Vagina (tissue), 2 donors: Measurements from ENCODE around the gene ST6GAL1.

Source experiments
- POLR2AphosphoS5 ChIP-seq, 2 donors: sonication (generic); formaldehyde crosslinking; IDR thresholded peaks; one replicate each; pipeline ENCODE4 v1.9.0; 2017; ENCODE audit warnings: antibody characterized with exemption in 2 of 2, mild to moderate bottlenecking in 2 of 2, low read depth in 1 of 2; ENCODE audit not compliant: insufficient read depth in 1 of 2
- TF ChIP-seq, protein P1 (sequence below), 3 experiments: fragments of 450-650 bp in 2 of 3; fragments of 200-600 bp in 1 of 3; sonication (generic) in 1 of 3; IDR thresholded peaks; one replicate each; pipeline ENCODE4 v1.5.1; 2017 to 2019; ENCODE audit warnings: antibody characterized with exemption in 3 of 3, mild to moderate bottlenecking in 2 of 3, moderate library complexity in 2 of 3

DNA sequence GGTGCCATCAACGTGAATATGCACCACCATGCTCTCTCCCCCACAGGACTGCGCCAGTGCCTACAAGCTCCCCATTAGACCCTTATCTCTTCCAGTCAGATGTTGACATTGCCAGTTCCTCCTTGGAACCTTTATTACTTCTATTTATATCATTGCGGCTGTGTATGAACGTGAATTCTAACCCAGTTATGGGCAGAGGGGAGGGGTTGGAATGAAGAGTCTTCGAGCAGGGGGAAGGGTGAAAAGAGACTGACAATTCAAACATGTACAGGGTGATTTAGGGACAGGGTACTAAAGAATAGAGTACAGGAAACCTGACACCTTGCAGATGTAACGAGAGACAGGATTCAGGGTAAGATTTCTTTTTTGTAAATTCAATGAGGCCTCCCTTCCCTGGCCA, 41.8 kb upstream of the ST6GAL1 start:
- TF ChIP-seq, protein P1, sequence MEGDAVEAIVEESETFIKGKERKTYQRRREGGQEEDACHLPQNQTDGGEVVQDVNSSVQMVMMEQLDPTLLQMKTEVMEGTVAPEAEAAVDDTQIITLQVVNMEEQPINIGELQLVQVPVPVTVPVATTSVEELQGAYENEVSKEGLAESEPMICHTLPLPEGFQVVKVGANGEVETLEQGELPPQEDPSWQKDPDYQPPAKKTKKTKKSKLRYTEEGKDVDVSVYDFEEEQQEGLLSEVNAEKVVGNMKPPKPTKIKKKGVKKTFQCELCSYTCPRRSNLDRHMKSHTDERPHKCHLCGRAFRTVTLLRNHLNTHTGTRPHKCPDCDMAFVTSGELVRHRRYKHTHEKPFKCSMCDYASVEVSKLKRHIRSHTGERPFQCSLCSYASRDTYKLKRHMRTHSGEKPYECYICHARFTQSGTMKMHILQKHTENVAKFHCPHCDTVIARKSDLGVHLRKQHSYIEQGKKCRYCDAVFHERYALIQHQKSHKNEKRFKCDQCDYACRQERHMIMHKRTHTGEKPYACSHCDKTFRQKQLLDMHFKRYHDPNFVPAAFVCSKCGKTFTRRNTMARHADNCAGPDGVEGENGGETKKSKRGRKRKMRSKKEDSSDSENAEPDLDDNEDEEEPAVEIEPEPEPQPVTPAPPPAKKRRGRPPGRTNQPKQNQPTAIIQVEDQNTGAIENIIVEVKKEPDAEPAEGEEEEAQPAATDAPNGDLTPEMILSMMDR (IDR thresholded peaks at IDR 0.05) = no peak
- TF ChIP-seq POLR2AphosphoS5 (IDR thresholded peaks at IDR 0.05; ENCODE audit: insufficient read depth in 1 of 2, low read depth in 1 of 2) = no peak
